Naive thymus-derived CD8-positive, alpha-beta T cell (primary cell): ENCODE data around the gene MAOB. TPM values are rescaled to one million over a fixed set of nuclear protein-coding genes. Genes with fewer than 3 reads are reported as not detected.
"Not testable (repeated sequence)": the region's sequence is repeated elsewhere in the genome, so short reads cannot be mapped to it uniquely, and the experiment has no call there.

Experiments used
- ATAC-seq, 2 donors: fragments of 150-1000 bp; cut with Tn5 transposase in 1 of 2; sonication (Bioruptor Pico), chemical (Tn5 transposase) in 1 of 2; 1 replicate in 1 of 2; 2 replicates in 1 of 2; pipeline ENCODE4 v1.10.0; 2021; ENCODE audit warnings: mild to moderate bottlenecking in 2 of 2, moderate library complexity in 2 of 2
- POLR2A ChIA-PET: fragments of 350-600 bp; sonication (Branson Sonifier 250); formaldehyde crosslinking; loops from one replicate; lab custom pipeline; 2021; ENCODE audit warnings: antibody characterized with exemption; lab: Charles Lee
- DNase-seq, 10 donors: peaks; one replicate each; pipeline versions ENCODE4 v3.0.0 to v3.0.0-alpha.2; 2020 to 2022
- H3K27ac Mint-ChIP-seq, 10 donors: one replicate each; pipeline ENCODE4 v1.8.0; 2020 to 2022; ENCODE audit warnings: mild to moderate bottlenecking in 10 of 10, mixed read lengths in 10 of 10, moderate library complexity in 4 of 10, inconsistent platforms in 1 of 10
- H3K27me3 Mint-ChIP-seq, 5 donors: one replicate each; pipeline ENCODE4 v1.8.0; 2021 to 2022; ENCODE audit warnings: mixed read lengths in 5 of 5
- H3K36me3 Mint-ChIP-seq, 3 donors: one replicate each; pipeline ENCODE4 v1.8.0; 2020 to 2022; ENCODE audit warnings: mixed read lengths in 3 of 3, mild to moderate bottlenecking in 2 of 3, inconsistent platforms in 1 of 3
- H3K4me1 Mint-ChIP-seq, 4 donors: one replicate each; pipeline ENCODE4 v1.8.0; 2021 to 2022; ENCODE audit warnings: mixed read lengths in 4 of 4
- H3K4me3 Mint-ChIP-seq, 10 donors: one replicate each; pipeline ENCODE4 v1.8.0; 2020 to 2022; ENCODE audit warnings: mild to moderate bottlenecking in 10 of 10, mixed read lengths in 10 of 10, moderate library complexity in 6 of 10, inconsistent platforms in 1 of 10
- H3K9me3 Mint-ChIP-seq, 9 donors: one replicate each; pipeline ENCODE4 v1.8.0; 2020 to 2022; ENCODE audit warnings: mixed read lengths in 9 of 9, mild to moderate bottlenecking in 3 of 9, inconsistent platforms in 1 of 9, moderate library complexity in 1 of 9
- polyA plus RNA-seq, 3 donors: library from polyadenylated mRNA; unstranded; fragments of 300-500 nt; fragmentation: Illumina TruSeq; gene quantifications; one replicate each; pipeline ENCODE4 v1.2.3, GENCODE V29; 2021
- total RNA-seq, 8 experiments: library from RNA in 2 of 8; stranded (reverse) in 2 of 8; gene quantifications; one replicate each; pipeline ENCODE4 v1.2.3 and lab custom pipeline; 2021 to 2026

Gene MAOB
- not detected for total RNA-seq
- polyA plus RNA-seq: not detected
- 0 to 0.26 (median 0.04) reads per million in 6 experiments for total RNA-seq (lab: John Stamatoyannopoulos, UW)

- H3K27me3 Mint-ChIP-seq: peaks cover 7 to 20% (median 15%) of the 10 kb centered on the region in 5 donors
- no peaks in the 10 kb centered on the region for H3K9me3 Mint-ChIP-seq
- H3K4me3 Mint-ChIP-seq: peak within 1 kb of the TSS in 6 of 10 donors; percentile 22 to 50 (median 41)
- POLR2A ChIA-PET: no interaction called here
- DNase-seq (peak in 6 of 10 donors; percentile 3 to 20 (median 10)), ATAC-seq (peak; percentile 69 to 77)
- H3K36me3 Mint-ChIP-seq: peaks cover 0 to 4% (median 0%) of the 10 kb centered on the region in 3 donors
- H3K4me1 Mint-ChIP-seq: peaks cover 0 to 6% (median 2%) of the 10 kb centered on the region in 4 donors
- peak within 1 kb of the TSS in 1 of 10 donors; percentile 37 for H3K27ac Mint-ChIP-seq
These were observed at the start of gene MAOB for GRCh38 chrX:43882294-43882681. TSS of gene MAOB (minus strand) at chrX:43882450. CDS start at chrX:43882299, 151 bp downstream.

GRCh38 chrX:43922032-43922431, 39.8 kb upstream of the MAOB start:
- peaks cover 0 to 10% (median 4%) of the 10 kb centered on the region in 5 donors for H3K27me3 Mint-ChIP-seq
- H3K4me3 Mint-ChIP-seq, H3K4me1 Mint-ChIP-seq: not testable (repeated sequence)

GRCh38 chrX:43910772-43911171, 28.5 kb upstream of the MAOB start:
- DNase-seq, H3K27me3 Mint-ChIP-seq, H3K36me3 Mint-ChIP-seq, ATAC-seq, POLR2A ChIA-PET, H3K4me3 Mint-ChIP-seq, H3K9me3 Mint-ChIP-seq, H3K4me1 Mint-ChIP-seq, H3K27ac Mint-ChIP-seq: not testable (repeated sequence)

More at GRCh38 chrX:43922032-43922431, 39.8 kb upstream of the MAOB start:
- H3K36me3 Mint-ChIP-seq: peaks cover 0 to 11% (median 0%) of the 10 kb centered on the region in 3 donors
- ATAC-seq, H3K27ac Mint-ChIP-seq, POLR2A ChIA-PET, DNase-seq: not testable (repeated sequence)
- peaks cover 0 to 42% (median 2%) of the 10 kb centered on the region in 9 donors for H3K9me3 Mint-ChIP-seq

- Mint-ChIP-seq H3K4me1 (no peaks in the 10 kb centered on the region), H3K27me3 (peaks cover 0 to 4% (median 3%) of the 10 kb centered on the region in 5 donors), H3K27ac (no peak overlapping the region), H3K4me3 (no peak overlapping the region), H3K9me3 (no peaks in the 10 kb centered on the region), H3K36me3 (no peaks in the 10 kb centered on the region)
- DNase-seq (no peak), ATAC-seq (no peak)
- POLR2A ChIA-PET: no interaction called here
These were observed 27.8 kb upstream of the MAOB start for GRCh38 chrX:43910012-43910411.

GRCh38 chrX:43909141-43909540, 26.9 kb upstream of the MAOB start:
- no peaks in the 10 kb centered on the region for H3K9me3 Mint-ChIP-seq
- no peak overlapping the region for H3K4me3 Mint-ChIP-seq
- no peak for ATAC-seq
- POLR2A ChIA-PET: no interaction called here
- H3K27ac Mint-ChIP-seq: no peak overlapping the region
- H3K36me3 Mint-ChIP-seq: no peaks in the 10 kb centered on the region
- no peaks in the 10 kb centered on the region for H3K4me1 Mint-ChIP-seq
- peaks cover 0 to 4% (median 2%) of the 10 kb centered on the region in 5 donors for H3K27me3 Mint-ChIP-seq
- DNase-seq: no peak

GRCh38 chrX:43899878-43900815, 17.9 kb upstream of the MAOB start:
- Mint-ChIP-seq H3K4me3 (no peak overlapping the region), H3K4me1 (no peaks in the 10 kb centered on the region), H3K27ac (no peak overlapping the region), H3K27me3 (no peaks in the 10 kb centered on the region), H3K9me3 (no peaks in the 10 kb centered on the region), H3K36me3 (no peaks in the 10 kb centered on the region)
- POLR2A ChIA-PET: no interaction called here
- no peak for DNase-seq
- no peak for ATAC-seq

- Mint-ChIP-seq H3K9me3 (no peaks in the 10 kb centered on the region), H3K4me3 (no peak overlapping the region), H3K36me3 (no peaks in the 10 kb centered on the region), H3K4me1 (no peaks in the 10 kb centered on the region), H3K27ac (no peak overlapping the region), H3K27me3 (no peaks in the 10 kb centered on the region)
- no peak for DNase-seq
- ATAC-seq: no peak
- POLR2A ChIA-PET: no interaction called here
These were observed 16.3 kb upstream of the MAOB start for GRCh38 chrX:43898406-43899035.

- no peaks in the 10 kb centered on the region for H3K4me1 Mint-ChIP-seq
- H3K4me3 Mint-ChIP-seq: no peak overlapping the region
- H3K27ac Mint-ChIP-seq: no peak overlapping the region
- no peaks in the 10 kb centered on the region for H3K27me3 Mint-ChIP-seq
- DNase-seq: no peak
- POLR2A ChIA-PET: no interaction called here
- no peaks in the 10 kb centered on the region for H3K9me3 Mint-ChIP-seq
- no peak for ATAC-seq
- H3K36me3 Mint-ChIP-seq: no peaks in the 10 kb centered on the region
These were observed 15.0 kb upstream of the MAOB start for GRCh38 chrX:43897290-43897689.

- DNase-seq: no peak
- POLR2A ChIA-PET: no interaction called here
- Mint-ChIP-seq H3K27ac (no peak overlapping the region), H3K27me3 (peaks cover 0 to 3% (median 0%) of the 10 kb centered on the region in 5 donors), H3K4me1 (no peaks in the 10 kb centered on the region), H3K36me3 (peaks cover 0 to 11% (median 0%) of the 10 kb centered on the region in 3 donors), H3K4me3 (no peak overlapping the region), H3K9me3 (peaks cover 0 to 13% (median 3%) of the 10 kb centered on the region in 9 donors)
- ATAC-seq: no peak
These were observed 10.2 kb upstream of the MAOB start for GRCh38 chrX:43892336-43892870.

- H3K4me1 Mint-ChIP-seq: peaks cover 0 to 6% (median 2%) of the 10 kb centered on the region in 4 donors
- H3K9me3 Mint-ChIP-seq: peaks cover 0 to 13% (median 3%) of the 10 kb centered on the region in 9 donors
- peaks cover 0 to 8% (median 2%) of the 10 kb centered on the region in 5 donors for H3K27me3 Mint-ChIP-seq
- ATAC-seq (no peak), DNase-seq (no peak)
- H3K36me3 Mint-ChIP-seq: peaks cover 0 to 11% (median 0%) of the 10 kb centered on the region in 3 donors
- no peak overlapping the region for H3K27ac Mint-ChIP-seq
- H3K4me3 Mint-ChIP-seq: no peak overlapping the region
- POLR2A ChIA-PET: no interaction called here
These were observed 3.4 kb upstream of the MAOB start for GRCh38 chrX:43885617-43886016.

- peaks cover 0 to 4% (median 0%) of the 10 kb centered on the region in 3 donors for H3K36me3 Mint-ChIP-seq
- POLR2A ChIA-PET: no interaction called here
- DNase-seq (no peak), ATAC-seq (no peak)
- H3K4me1 Mint-ChIP-seq: peaks cover 0 to 6% (median 5%) of the 10 kb centered on the region in 4 donors
- no peak overlapping the region for H3K27ac Mint-ChIP-seq
- H3K27me3 Mint-ChIP-seq: peaks cover 7 to 20% (median 15%) of the 10 kb centered on the region in 5 donors
- H3K4me3 Mint-ChIP-seq: peak overlapping the region in 4 of 10 donors; percentile 28 to 50 (median 38)
- H3K9me3 Mint-ChIP-seq: no peaks in the 10 kb centered on the region
These were observed 598 bp downstream of the MAOB start for GRCh38 chrX:43881410-43882293.

GRCh38 chrX:43880425-43880824, 1.8 kb downstream of the MAOB start:
- POLR2A ChIA-PET: no interaction called here
- H3K4me1 Mint-ChIP-seq: peaks cover 0 to 6% (median 6%) of the 10 kb centered on the region in 4 donors
- H3K27me3 Mint-ChIP-seq: peaks cover 7 to 20% (median 15%) of the 10 kb centered on the region in 5 donors
- H3K4me3 Mint-ChIP-seq: peak overlapping the region in 1 of 10 donors; percentile 19
- no peak overlapping the region for H3K27ac Mint-ChIP-seq
- no peaks in the 10 kb centered on the region for H3K9me3 Mint-ChIP-seq
- DNase-seq: no peak
- H3K36me3 Mint-ChIP-seq: peaks cover 0 to 4% (median 0%) of the 10 kb centered on the region in 3 donors
- no peak for ATAC-seq
